GM21381 (cell line): ENCODE data around the gene ANKDD1A.

Experiments used
- ATAC-seq: cut with Tn5 transposase; IDR thresholded peaks from one replicate; pipeline ENCODE4 v1.9.1; 2021; ENCODE audit warnings: mild to moderate bottlenecking, moderate library complexity; ENCODE audit not compliant: unreplicated experiment

Gene ANKDD1A

GRCh38 chr15:64911311-64912186 lies at the start of gene ANKDD1A:
ANKDD1A (plus strand) TSS chr15:64911902; CDS start chr15:64911931, 29 bp downstream.
- ATAC-seq, result no peak

GRCh38 chr15:64861960-64862359 lies 49.7 kb upstream of the ANKDD1A start:
- ATAC-seq, result no peak

- ATAC-seq, result no peak
Observed at GRCh38 chr15:64862408-64862807, 49.3 kb upstream of the ANKDD1A start.

- no peak for ATAC-seq
Observed at GRCh38 chr15:64864068-64864467, 47.6 kb upstream of the ANKDD1A start.

- ATAC-seq, result no peak
Observed at GRCh38 chr15:64865126-64865997, 46.3 kb upstream of the ANKDD1A start.

GRCh38 chr15:64865998-64866520 lies 45.6 kb upstream of the ANKDD1A start:
- ATAC-seq, result no peak

GRCh38 chr15:64869501-64869900 lies 42.2 kb upstream of the ANKDD1A start:
- no peak for ATAC-seq

- no peak for ATAC-seq
Observed at GRCh38 chr15:64870353-64870752, 41.3 kb upstream of the ANKDD1A start.

- no peak for ATAC-seq
Observed at GRCh38 chr15:64875641-64876223, 36.0 kb upstream of the ANKDD1A start.

- ATAC-seq, result no peak
Observed at GRCh38 chr15:64877435-64877834, 34.3 kb upstream of the ANKDD1A start.

- ATAC-seq, result no peak
Observed at GRCh38 chr15:64878705-64879104, 33.0 kb upstream of the ANKDD1A start.

- ATAC-seq, result peak; percentile 63
Observed at GRCh38 chr15:64883100-64883581, 28.6 kb upstream of the ANKDD1A start.

GRCh38 chr15:64883997-64884511 lies 27.6 kb upstream of the ANKDD1A start:
- ATAC-seq, result peak; percentile 59

GRCh38 chr15:64884679-64885078 lies 27.0 kb upstream of the ANKDD1A start:
- ATAC-seq, result no peak

GRCh38 chr15:64888336-64888735 lies 23.4 kb upstream of the ANKDD1A start:
- no peak for ATAC-seq

- ATAC-seq, result no peak
Observed at GRCh38 chr15:64891561-64891960, 20.1 kb upstream of the ANKDD1A start.

- no peak for ATAC-seq
Observed at GRCh38 chr15:64892847-64893403, 18.8 kb upstream of the ANKDD1A start.

GRCh38 chr15:64893481-64894394 lies 18.0 kb upstream of the ANKDD1A start:
- ATAC-seq, result peak; percentile 57

- ATAC-seq, result peak; percentile 31
Observed at GRCh38 chr15:64894395-64895056, 17.2 kb upstream of the ANKDD1A start.
